Measurements from ENCODE around the gene VAT1L.

DNA sequence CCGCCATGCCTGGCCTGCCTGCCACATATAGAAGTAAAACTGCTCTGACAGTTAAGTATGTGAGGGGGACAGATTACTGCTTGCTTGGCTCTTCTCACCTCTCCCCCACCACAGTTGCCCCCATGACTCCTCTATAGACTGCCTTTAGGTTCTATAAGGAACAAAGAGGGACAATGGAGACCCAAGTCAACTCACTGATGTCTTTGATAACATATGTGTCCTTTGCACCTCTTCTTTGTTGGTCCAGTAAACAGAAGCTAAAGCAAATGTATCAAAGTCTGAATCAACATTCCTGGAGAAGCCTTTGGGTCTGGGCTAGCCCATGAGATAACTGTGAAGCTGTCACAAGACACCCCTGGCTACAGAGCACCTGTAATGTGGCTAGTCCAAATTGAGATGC, 38.9 kb upstream of the VAT1L start:
- no peak for TF ChIP-seq EZH2 (optimal IDR thresholded peaks at IDR 0.05; ENCODE audit: low read depth, low read length)
- TF ChIP-seq, protein P1, sequence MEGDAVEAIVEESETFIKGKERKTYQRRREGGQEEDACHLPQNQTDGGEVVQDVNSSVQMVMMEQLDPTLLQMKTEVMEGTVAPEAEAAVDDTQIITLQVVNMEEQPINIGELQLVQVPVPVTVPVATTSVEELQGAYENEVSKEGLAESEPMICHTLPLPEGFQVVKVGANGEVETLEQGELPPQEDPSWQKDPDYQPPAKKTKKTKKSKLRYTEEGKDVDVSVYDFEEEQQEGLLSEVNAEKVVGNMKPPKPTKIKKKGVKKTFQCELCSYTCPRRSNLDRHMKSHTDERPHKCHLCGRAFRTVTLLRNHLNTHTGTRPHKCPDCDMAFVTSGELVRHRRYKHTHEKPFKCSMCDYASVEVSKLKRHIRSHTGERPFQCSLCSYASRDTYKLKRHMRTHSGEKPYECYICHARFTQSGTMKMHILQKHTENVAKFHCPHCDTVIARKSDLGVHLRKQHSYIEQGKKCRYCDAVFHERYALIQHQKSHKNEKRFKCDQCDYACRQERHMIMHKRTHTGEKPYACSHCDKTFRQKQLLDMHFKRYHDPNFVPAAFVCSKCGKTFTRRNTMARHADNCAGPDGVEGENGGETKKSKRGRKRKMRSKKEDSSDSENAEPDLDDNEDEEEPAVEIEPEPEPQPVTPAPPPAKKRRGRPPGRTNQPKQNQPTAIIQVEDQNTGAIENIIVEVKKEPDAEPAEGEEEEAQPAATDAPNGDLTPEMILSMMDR (IDR thresholded peaks at IDR 0.05; ENCODE audit: low read length), result no peak
- TF ChIP-seq EZH2phosphoT487 (IDR thresholded peaks at IDR 0.05; ENCODE audit: low read length), result no peak
